DOHH2 (cell line): Measurements from ENCODE around the gene PTPRCAP.

Experiments
- CTCF ChIP-seq: fragments of 200-600 bp; sonication (generic); IDR thresholded peaks from one replicate; pipeline ENCODE4 v1.5.1; 2014; ENCODE audit warnings: antibody characterized with exemption, mild to moderate bottlenecking, low read depth, low read length; ENCODE audit not compliant: poor library complexity, severe bottlenecking
- EZH2phosphoT487 ChIP-seq: fragments of 200-600 bp; sonication (generic); IDR thresholded peaks from 2 replicates; pipeline ENCODE4 v1.6.1; 2017; ENCODE audit warnings: borderline replicate concordance, mild to moderate bottlenecking, antibody characterized with exemption, low read length, moderate library complexity, mixed read lengths

GRCh38 chr11:67416416-67417335 is 20.8 kb downstream of the PTPRCAP start:
- TF ChIP-seq CTCF (no peak), EZH2phosphoT487 (no peak)
